NCI-H2107 treated with DMSO at 0.1 percent for 48 hours (cell line): ENCODE measurements around the gene GRIPAP1.
"Not testable (repeated sequence)": the region's sequence is repeated elsewhere in the genome, so short reads cannot be mapped to it uniquely, and the experiment has no call there.

ENCODE experiments used
- DNase-seq: peaks from one replicate; lab custom pipeline; 2025; ENCODE audit not compliant: unreplicated experiment; lab: John Stamatoyannopoulos, UW

GRIPAP1 gene

DNA sequence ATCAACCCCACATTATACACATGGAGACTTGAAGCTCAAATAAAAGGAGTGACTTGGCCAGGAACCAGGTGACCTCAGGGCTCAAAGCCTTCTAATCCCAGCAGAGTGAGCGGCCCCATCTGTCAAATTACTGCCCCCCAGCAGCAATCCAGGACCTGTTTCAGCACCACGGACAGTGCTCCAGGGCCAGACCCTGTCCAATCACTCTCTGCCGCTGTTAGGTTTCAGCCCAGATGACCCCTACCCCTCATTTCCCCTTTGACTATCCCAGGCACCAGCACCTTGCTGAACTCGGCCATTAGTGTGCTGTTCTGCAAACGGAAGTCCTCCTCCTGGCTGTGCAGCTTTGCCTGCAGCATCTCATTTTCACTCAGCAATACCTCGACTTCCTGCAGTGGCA is 5.1 kb downstream of the GRIPAP1 start:
- no peak for DNase-seq

DNA sequence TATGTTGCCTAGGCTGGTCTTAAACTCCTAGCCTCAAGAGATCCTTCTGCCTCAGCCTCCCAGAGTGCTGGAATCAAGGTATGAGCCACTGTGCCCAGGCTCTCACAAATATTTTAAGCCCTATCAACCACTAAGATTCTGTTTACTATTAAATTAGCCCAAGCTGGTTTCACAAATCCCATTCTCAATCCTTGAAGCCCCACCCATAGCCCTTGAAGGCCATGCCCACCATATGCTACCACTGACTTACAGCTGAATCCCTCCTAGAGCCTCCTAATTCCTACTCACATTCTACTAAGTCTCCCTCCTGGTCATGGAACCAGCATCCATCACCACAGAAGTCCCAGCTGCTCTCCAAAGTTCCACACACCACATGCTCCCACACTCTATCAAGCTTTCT is 9.7 kb downstream of the GRIPAP1 start:
- no peak for DNase-seq

DNA sequence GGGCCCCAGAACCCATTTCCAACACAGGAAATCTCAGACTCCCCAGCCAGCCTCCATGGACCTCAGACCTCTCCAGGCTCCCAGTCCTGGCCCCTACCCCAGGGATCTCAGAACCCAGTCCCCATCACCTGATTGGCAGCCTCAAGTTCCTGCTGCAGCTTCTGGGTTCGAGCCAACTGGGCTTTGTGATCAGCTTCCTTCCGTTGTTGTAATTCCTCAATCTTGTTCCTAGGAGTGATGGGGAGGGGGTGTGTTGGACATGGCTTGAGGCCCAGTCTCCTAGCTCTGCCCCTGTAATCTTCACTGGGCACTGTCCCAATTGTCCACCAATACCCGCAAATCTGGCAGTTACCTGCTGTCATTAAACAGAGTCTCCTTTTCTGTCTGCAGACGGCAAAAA is 12.6 kb downstream of the GRIPAP1 start:
- no peak for DNase-seq

DNA sequence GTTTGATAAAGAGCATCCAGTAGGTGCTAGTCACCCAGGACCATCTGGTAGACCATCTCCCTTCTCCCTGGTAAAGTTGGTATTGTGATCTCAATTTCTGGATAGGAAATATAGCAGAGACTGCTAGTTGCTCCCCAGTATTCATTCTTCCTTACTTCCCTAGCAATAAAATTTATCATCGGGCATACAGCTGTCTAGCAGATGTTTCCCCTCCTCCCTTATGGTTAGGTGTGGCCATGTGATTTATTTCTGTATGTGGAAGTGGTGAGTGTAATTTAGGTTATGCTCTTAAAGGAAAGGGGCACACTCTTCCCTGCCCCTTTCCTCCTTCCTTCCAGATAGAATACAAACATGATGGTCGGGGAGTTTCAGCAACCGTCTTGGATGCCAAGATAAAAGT is 18.2 kb downstream of the GRIPAP1 start:
- no peak for DNase-seq

DNA sequence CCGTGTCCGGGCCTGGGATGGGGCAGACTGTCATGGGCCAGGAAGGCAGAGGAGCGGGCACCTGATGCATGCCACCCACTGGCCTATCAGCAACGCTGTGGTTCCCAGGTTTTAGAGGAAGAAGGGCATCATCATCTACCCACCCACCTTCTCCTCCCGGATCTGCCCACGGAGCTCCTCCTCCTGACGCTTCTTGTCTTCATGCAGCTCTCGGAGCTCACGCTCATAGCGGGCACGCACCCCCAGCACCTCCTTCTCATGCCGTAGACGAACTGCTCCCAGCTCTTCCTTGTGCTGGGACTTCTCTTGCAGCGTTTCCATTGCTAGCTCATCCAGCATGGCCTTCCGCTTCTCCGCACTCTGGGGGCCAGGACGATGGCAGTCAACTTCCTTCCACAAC is 19.0 kb downstream of the GRIPAP1 start:
- no peak for DNase-seq

DNA sequence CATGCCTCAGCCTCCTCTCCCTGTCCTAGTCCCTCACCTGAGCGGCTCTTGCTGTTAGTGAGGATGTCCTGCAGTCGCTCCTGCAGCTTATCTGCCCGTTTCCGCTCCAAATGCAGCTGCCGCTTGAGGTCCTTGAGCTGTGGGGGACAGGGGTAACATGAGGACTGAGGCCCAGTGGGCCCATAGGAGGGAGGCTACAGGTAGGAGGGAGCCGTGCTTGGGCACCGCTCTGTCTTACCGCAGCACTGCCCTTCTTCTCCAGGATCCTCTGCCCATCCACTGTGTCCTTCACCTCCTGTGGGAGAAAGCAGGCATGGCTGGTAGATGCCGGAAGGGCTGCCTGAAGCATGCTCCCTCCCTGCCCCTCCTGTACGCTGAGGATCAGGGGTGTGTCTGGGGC is 20.9 kb downstream of the GRIPAP1 start:
- DNase-seq: no peak

DNA sequence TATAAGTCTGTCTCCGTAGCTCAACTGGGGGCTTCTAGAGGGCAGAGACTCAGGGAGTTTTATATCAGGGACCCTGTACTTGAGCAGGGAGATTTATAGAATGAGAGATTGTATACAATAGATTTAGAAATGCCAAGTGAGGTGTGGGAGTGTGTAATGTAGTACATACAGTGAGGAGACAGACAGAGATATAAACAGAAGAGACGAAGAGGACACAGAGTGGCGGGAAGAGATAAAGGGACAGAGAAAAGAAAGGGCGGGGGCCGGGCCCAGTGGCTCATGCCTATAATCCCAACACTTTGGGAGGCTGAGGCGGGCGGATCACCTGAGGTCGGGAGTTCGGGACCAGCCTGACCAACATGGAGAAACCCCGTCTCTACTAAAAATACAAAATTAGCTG is 21.7 kb downstream of the GRIPAP1 start:
- not testable (repeated sequence) for DNase-seq

DNA sequence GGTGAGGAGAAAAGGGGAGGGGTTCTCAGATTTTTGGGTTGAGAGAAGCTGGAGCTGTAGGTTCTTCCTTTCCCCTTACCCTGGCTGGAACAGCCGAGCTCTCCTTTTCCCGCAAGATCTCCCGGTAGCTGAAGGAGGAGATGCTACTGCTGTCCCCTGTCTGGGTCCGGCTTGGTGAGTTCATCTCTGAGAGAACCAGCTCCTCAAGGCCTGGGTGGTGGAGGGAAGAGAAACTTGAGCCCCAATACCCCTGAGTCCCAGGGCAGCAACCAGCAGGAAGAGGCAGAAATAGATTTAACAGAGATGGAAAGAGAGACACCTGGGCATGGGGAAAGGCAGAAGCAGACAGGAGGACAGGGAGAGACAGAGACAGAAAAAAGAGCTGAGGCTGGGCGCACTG is 23.8 kb downstream of the GRIPAP1 start:
- DNase-seq: no peak

DNA sequence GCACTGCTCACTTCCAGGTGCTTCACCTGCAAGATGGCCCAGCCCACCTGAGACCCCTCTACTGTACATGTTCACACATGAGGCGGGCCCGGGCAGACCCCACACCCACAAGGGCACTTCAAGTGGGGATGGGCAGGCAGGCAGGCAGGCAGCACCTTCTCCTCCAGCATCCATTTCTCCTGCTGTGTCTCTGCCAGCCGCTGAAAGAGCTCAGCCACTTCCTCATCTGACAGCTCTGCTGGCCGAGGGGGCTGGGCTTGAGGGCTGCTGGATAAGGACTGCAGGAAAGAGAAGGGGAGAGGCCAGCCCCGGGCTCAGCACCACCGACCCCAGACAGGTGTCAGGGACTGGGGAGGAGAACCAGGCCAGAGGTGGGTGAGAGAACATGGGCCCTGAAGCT is 26.0 kb downstream of the GRIPAP1 start:
- DNase-seq: no peak

DNA sequence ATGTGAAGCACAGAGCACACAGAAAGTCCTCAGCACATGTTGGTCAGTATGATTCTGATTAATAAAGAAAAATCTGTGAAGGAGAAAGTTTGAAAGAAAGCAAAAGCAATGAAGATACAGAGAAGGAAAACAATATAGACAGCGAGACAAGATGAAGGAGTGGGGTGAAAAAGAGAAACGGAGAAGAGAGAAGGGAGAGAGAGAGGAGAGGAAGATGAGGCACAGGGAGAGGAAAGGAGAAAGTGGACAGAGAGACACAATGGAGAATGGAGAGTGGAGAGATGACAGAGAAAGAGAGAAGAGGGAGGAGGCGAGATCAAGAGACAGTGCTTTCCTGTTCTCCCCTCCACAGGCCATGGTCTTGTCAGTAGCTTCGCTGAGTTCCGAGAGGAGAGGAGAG is 26.5 kb downstream of the GRIPAP1 start:
- DNase-seq: no peak

DNA sequence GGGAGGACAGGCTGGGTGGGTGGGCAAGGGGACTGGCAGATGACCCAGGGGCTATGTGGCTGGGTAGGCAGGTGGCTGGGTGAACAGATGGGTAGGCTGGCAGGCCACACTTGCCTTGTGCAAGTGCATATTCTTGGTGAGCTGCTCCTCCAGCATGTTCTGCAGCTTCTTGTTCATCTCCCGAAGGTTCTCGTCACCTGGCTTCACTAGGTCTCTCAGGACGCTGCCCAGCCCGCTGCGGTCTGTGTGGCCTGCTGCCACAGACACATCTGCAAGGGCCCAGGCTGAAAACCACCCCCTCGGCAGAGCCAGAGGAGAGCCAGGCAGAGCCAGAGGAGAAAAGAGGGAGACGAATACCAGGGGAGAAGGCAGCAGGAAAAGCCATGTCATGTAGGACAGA is 27.0 kb downstream of the GRIPAP1 start:
- no peak for DNase-seq

DNA sequence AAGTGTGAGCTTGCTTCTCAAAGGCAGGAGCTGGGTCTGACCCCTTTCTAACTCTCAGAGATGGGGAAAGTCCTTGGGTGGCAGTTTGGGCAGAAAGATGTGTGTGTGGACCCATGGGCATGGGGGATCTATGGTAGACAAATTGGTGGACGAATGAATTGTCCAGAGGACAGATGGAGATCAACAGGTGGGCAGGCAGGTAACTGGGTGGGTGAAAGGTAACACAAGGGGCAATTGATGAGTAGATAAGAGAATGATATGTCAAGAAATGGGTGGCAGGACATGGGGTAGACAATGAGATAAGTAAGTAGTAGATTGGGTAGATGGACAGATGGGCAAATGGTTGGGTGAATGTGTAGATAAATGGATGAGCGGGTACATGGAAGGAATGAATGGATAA is 27.5 kb downstream of the GRIPAP1 start:
- DNase-seq: no peak

DNA sequence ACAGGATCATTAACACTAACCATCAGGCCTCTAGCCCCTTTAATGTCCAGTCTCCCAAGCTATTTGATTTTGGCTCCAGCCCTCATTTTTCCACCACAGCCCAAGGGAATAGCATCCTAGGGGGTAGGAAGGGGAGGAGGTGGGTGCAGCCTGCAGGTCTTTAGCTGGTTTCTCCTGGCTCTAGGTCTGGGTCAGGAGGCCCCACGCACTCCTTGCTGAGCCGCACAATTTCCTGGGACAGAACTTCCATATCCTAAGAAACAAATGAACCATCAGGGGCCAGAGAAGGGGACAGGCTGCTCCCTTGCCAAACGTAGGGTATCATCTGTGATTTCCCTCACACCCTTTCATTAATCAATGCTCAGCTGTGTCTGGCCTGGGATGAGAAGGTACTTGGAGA is 28.0 kb downstream of the GRIPAP1 start:
- no peak for DNase-seq

DNA sequence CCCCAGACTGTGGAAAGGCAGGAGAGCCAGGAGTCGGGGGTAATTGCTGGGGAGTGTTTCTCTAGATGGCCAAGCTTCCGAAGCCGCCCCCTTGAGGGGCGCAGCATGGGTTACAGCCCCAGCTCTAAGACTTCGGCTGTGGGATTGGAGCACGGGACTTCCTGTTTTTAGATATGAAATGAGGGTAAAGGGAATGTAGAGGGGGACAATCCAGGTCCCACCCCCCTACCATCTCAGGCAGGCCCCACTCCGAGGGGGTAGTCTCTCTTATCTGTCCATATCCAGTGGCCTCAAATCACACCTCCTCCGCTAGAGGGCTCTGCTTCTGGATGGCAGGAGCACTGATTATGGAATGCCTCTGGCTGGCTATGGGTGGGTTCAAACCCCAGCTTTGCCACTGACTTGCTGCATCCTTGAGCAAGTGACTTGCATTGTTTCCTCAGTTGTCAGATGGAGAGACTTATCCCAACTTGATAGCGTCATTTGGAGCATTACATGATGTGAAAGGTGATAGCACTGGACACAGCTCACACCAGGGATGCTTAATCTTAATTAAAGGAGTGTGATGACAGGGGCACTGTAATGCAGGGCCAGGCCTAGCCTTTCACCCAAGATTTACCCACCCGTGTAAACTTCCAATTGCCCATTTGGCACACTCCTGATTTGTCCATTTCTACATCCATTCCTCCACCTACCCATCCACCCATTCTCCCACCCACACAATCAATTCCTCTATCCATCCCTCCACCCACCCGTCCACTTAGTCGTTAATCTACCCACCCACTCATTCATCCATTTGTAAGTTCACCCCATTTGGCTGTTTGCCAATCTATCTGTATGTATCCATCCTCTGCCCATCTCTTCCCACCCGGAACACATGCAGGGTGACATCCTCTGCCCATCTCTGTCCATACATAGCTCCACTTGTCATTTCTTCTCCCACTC is 29.6 kb downstream of the GRIPAP1 start:
- peak; percentile 51 for DNase-seq

DNA sequence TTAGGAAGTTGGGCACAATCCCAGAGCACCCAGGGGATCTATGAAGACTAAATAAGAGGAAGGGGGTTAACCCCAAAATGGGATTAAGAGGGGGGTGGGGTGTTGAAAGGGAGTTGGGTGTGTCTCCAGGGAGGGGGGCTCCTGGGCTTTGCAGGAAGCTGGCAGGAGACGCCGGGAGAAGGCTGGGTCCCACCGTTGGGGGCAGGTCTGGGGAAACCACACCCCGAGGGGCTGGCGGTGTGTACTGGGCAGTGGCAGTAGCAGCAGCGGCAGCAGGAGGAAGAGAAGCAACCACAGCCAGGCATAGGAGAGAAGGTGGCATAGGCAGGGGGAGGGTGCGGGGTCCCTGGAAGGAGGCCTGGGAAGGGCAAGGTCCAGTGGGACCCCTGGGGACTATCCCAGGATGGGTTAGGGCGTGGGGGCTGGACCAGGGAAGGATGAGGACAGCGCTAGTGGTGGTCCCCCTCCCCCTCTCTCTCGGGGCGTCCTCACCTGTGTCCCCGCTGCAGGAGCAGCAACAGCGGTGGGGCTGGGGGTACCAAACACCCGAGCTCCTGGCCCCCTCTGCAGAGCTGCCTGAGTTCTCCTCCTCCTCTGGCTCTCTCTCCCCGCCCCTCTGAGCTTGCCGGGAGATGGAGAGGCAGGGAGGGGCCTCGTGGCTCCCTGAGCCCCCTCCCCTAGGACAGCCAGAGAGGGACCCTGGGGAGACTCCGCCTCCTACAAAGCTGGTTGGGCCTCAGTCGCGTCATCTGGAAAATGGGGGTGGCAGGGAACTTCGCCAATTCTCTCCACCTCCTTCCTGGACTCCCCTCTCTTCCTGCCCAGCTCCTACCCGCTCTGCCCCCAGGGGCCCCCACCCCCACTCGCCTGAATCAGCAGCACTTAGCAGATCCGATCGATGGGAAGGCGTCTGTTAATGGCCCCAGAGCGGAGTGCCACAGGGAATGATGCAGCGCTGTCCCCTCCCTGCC is 30.5 kb downstream of the GRIPAP1 start, which contains the start of gene KCND1:
TSS of gene KCND1 (minus strand) at position 596 of the 971 bp plus-strand sequence. CDS start 1,573 bp downstream, outside the sequence.
- peak; percentile 47 for DNase-seq

DNA sequence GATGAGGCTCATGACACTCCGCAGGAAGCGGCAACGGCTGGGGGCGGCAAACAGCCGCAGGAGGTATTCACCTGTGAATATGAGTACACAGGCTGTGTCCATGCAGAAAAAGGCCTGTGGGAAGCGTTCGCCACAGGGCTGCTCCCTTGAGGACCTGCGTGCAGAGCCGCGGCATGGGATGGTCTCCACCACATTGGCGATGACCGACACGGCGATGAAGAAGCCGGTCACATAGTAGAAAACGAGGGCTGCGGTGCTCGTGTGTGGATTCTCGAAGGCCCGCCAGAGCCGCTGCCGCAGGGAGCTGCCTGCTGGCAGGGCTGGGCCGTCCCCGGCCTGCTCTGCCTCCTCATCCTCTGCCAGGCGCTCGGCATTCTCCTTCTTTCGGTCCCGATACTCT is 32.6 kb downstream of the GRIPAP1 start:
- DNase-seq: no peak

DNA sequence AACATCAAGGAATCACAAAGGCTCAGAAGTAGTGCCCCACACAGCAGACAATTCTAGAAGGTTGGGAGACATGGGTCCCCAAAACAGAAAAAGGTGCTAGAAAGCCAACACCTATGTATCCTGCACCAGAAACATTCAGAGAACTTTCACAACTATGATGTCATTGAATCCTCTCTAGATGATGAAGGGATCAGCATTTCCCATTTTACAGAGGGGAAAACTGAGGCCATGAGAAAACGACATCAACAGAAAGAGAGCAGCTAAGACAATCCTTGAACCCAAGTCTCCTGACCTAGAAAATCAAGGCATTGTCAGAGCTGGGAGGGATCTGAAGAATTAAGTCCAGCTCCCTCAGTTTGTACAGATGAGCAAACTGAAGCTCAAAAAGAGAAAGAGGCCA is 33.7 kb downstream of the GRIPAP1 start:
- DNase-seq: no peak

DNA sequence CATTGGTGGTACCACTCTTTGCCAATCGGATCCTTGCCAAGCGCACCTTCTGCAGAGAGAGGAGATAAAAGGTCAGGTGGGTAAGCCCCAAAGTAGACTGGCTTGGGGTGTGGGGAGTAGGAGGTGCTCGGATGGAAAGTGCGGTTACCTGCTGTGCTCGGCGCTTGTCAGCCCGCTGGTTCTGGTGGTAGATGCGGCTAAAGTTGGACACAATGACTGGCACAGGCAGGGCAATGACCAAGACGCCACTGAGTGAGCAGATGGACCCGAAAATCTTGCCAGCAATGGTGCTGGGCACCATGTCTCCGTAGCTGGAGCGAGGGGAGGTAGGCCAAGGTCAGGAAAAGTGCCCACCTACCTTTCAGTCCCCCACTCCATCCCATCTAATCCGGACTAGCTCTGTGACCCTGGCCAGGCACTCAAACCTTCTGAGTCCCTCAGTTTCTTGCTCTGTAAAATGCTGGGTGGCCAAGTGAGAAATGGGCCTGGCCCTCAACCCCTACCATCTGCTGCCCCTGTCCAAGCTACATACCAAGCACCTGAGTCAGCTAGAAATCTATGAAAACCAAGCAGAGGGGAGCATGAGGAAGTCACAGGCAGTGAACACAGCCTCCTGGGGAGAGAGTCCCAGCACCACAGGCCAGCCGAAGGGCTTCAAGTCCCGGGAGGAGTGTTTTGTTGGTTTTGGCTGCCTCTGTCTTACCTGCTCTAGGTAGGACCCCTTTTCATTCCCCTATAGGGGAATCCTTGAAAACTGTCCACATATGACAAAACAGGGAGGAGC is 35.1 kb downstream of the GRIPAP1 start:
- DNase-seq: no peak

DNA sequence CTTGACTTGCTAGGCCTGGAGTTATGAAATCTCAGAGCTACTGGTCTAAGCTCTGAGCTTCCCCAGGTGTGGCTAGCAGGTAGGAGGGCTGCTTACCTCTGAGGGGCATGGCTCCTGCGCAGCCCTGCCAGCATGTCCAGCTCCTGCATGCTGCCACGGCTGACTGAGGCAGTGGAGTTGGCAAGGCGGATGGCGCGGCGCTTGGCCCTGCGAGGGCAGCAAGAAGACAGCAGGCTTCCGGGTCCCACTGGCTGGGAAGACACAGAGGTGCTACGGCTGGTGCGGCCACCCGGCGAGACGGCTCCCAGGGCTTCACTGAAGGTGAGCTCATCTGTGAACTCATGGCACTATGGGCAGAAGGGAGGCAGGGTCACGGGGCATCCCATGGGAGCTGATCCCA is 36.1 kb downstream of the GRIPAP1 start:
- DNase-seq: no peak

DNA sequence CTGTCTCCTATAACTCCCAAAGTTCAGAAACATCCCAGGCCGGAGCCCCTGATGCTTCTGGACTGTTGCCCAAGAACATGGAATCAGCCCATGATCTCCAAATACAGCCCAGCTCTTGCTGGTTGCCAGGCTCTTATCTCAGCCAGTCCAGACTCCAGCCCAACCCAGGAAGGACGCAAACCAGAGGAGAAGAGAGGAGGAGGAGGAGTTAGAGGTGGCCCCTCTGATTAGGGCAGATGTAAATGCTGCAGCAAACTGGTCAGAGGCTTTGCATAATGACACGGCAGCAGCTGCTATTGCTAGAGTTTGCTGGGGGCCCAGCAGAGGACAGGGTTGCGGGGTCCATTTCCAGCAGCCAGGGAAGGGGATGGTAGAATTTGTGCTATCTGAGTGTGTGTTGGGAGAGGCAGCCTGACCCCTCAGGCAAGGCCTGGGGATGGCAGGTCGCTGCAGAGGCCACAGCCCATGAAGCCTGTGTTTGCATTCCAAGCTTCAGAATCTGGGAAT is 40.4 kb downstream of the GRIPAP1 start:
- DNase-seq: no peak

DNA sequence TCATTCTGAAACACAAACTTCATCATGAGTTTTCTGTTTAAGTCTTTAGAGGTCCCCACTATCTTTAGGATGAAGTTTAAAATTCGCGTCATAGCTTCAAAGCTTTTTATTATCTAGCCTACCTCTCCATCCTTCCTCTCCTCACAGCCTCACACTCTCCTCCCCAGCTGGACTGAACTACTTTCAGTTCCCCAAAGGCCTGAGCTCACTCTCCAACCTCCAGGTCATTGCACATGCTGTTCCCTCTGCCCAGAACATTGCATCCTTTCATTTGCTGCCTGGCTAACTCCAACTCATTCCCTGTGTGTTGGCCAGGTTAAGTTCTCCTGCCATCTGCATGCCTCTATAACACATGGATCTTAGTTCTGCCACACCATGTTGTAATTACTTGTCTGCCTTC is 41.8 kb downstream of the GRIPAP1 start:
- DNase-seq: no peak
